ENCODE results near the gene RASAL2. TPM values are rescaled to one million over a fixed set of nuclear protein-coding genes. Genes with fewer than 3 reads are reported as not detected.
A peak's percentile ranks its signal among the peaks of the same experiment; 100 is the strongest.

The RASAL2 gene
- total and polyA plus RNA-seq, 2 of the 13 experiments (the other 11 are each of a cell fraction or from before 2014, with no cell fraction given): 5.4 to 5.9 TPM

DNA sequence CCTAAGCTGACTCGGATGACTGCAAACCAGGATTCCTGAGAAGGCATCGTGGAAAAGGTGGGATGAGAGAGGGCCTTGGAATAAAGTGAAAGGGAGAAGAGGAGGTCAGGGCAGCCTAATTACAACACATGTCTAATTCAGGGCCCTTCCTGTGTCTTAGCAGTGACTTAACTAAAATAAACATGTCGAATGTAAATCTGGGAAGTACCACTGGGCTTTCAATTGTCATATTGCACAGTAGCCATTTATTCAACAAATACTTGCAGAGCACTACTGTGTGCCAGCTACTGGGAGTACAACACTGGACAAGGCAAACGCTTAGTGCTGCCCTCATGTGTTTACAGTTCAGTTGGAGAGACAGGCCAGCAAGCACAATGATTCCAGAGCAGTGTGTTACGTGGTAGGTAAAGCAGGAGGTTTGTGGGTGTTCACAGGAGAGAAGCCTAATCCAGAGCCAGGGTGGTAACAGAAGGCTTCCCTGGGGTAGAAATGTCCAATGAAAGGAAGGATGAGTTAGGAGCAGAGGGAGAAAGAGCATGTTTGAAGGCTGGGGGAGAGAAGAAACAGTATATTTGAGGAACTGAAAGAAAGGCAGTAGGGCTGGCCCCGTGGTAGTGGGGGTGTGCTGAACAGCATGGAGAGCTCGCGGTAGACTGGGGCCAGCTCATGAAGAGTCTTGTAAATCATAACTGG, 38.0 kb upstream of the RASAL2 start (continued):
- TF ChIP-seq ZNF644 (CRISPR knock-in tag; IDR thresholded peaks at IDR 0.05; ENCODE audit: low read depth): peak; percentile 24; the same call in 1 of the 2 replicates
- no peak for TF ChIP-seq SP1 (IDR thresholded peaks at IDR 0.05)
- no peak for TF ChIP-seq SP1 (CRISPR knock-in tag; IDR thresholded peaks at IDR 0.05)
- TF ChIP-seq, protein P1, sequence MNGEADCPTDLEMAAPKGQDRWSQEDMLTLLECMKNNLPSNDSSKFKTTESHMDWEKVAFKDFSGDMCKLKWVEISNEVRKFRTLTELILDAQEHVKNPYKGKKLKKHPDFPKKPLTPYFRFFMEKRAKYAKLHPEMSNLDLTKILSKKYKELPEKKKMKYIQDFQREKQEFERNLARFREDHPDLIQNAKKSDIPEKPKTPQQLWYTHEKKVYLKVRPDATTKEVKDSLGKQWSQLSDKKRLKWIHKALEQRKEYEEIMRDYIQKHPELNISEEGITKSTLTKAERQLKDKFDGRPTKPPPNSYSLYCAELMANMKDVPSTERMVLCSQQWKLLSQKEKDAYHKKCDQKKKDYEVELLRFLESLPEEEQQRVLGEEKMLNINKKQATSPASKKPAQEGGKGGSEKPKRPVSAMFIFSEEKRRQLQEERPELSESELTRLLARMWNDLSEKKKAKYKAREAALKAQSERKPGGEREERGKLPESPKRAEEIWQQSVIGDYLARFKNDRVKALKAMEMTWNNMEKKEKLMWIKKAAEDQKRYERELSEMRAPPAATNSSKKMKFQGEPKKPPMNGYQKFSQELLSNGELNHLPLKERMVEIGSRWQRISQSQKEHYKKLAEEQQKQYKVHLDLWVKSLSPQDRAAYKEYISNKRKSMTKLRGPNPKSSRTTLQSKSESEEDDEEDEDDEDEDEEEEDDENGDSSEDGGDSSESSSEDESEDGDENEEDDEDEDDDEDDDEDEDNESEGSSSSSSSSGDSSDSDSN (CRISPR knock-in tag; IDR thresholded peaks at IDR 0.05): 0 out of 2 replicates have a peak, but pooled peaks have one; percentile 21
- TF ChIP-seq ERF (CRISPR knock-in tag; IDR thresholded peaks at IDR 0.05): peak; percentile 47; the same call in 1 of the 2 replicates
- TF ChIP-seq POLR2AphosphoS2 (IDR thresholded peaks at IDR 0.05; ENCODE audit: low read depth, low read length): no peak
- no peak for TF ChIP-seq BHLHE40 (IDR thresholded peaks at IDR 0.05; ENCODE audit: low read length)
- TF ChIP-seq, protein P2, sequence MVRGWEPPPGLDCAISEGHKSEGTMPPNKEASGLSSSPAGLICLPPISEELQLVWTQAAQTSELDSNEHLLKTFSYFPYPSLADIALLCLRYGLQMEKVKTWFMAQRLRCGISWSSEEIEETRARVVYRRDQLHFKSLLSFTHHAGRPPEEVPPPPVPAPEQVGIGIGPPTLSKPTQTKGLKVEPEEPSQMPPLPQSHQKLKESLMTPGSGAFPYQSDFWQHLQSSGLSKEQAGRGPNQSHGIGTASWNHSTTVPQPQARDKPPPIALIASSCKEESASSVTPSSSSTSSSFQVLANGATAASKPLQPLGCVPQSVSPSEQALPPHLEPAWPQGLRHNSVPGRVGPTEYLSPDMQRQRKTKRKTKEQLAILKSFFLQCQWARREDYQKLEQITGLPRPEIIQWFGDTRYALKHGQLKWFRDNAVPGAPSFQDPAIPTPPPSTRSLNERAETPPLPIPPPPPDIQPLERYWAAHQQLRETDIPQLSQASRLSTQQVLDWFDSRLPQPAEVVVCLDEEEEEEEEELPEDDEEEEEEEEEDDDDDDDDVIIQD (CRISPR knock-in tag; IDR thresholded peaks at IDR 0.05; ENCODE audit: low read depth): peak; percentile 74; the same call in 1 of the 2 replicates
- peak; percentile 77 for TF ChIP-seq ZNF331 (CRISPR knock-in tag; IDR thresholded peaks at IDR 0.05)
- peak; percentile 68 for TF ChIP-seq ZMYM3 (CRISPR knock-in tag; IDR thresholded peaks at IDR 0.05)
- 0 out of 2 replicates have a peak, but pooled peaks have one; percentile 53 for TF ChIP-seq SP140L (CRISPR knock-in tag; IDR thresholded peaks at IDR 0.05; ENCODE audit: borderline replicate concordance)
- no peak for TF ChIP-seq SIN3A (IDR thresholded peaks at IDR 0.05; ENCODE audit: borderline replicate concordance, low read depth, low read length)
- TF ChIP-seq, protein P3, sequence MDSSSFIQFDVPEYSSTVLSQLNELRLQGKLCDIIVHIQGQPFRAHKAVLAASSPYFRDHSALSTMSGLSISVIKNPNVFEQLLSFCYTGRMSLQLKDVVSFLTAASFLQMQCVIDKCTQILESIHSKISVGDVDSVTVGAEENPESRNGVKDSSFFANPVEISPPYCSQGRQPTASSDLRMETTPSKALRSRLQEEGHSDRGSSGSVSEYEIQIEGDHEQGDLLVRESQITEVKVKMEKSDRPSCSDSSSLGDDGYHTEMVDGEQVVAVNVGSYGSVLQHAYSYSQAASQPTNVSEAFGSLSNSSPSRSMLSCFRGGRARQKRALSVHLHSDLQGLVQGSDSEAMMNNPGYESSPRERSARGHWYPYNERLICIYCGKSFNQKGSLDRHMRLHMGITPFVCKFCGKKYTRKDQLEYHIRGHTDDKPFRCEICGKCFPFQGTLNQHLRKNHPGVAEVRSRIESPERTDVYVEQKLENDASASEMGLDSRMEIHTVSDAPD (CRISPR knock-in tag; IDR thresholded peaks at IDR 0.05): no peak
- no peak for TF ChIP-seq JUNB (CRISPR knock-in tag; IDR thresholded peaks at IDR 0.05; ENCODE audit: borderline replicate concordance)
- no peak for TF ChIP-seq RELA (CRISPR knock-in tag; IDR thresholded peaks at IDR 0.05)
- no peak for TF ChIP-seq SNRNP70 (IDR thresholded peaks at IDR 0.05; ENCODE audit: low read depth, low read length)
- TF ChIP-seq MXI1 (IDR thresholded peaks at IDR 0.05; ENCODE audit: borderline replicate concordance, low read depth, low read length): no peak
- TF ChIP-seq XRCC5 (optimal IDR thresholded peaks at IDR 0.05; ENCODE audit: low read length): peak; percentile 52
- no peak for TF ChIP-seq ZNF337 (CRISPR knock-in tag; IDR thresholded peaks at IDR 0.05; ENCODE audit: borderline replicate concordance, low read depth)
- TF ChIP-seq, protein P4, sequence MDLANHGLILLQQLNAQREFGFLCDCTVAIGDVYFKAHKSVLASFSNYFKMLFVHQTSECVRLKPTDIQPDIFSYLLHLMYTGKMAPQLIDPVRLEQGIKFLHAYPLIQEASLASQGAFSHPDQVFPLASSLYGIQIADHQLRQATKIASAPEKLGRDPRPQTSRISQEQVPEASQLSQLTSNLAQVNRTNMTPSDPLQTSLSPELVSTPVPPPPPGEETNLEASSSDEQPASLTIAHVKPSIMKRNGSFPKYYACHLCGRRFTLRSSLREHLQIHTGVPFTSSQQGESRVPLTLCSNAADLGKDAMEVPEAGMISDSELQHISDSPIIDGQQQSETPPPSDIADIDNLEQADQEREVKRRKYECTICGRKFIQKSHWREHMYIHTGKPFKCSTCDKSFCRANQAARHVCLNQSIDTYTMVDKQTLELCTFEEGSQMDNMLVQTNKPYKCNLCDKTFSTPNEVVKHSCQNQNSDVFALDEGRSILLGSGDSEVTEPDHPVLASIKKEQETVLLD (CRISPR knock-in tag; IDR thresholded peaks at IDR 0.05; ENCODE audit: low read depth): no peak
- TF ChIP-seq FOXP1 (IDR thresholded peaks at IDR 0.05): no peak
- TF ChIP-seq FOXP1 (CRISPR knock-in tag; IDR thresholded peaks at IDR 0.05): 0 out of 2 replicates have a peak, but pooled peaks have one; percentile 41
- no peak for TF ChIP-seq ZNF737 (CRISPR knock-in tag; IDR thresholded peaks at IDR 0.05; ENCODE audit: borderline replicate concordance)
- TF ChIP-seq HOXA3 (CRISPR knock-in tag; IDR thresholded peaks at IDR 0.05): peak; percentile 41; the same call in 1 of the 2 replicates
- no peak for TF ChIP-seq ZNF282 (IDR thresholded peaks at IDR 0.05; ENCODE audit: partially characterized antibody)

Measured in HepG2 (cell line).